ENCODE data around the gene SLCO3A1. TPM values are rescaled to one million over a fixed set of nuclear protein-coding genes. Genes with fewer than 3 reads are reported as not detected.

The SLCO3A1 gene
- total RNA-seq, 1 donor from 2014 or later, result 10.6 TPM

- no peak for DNase-seq
Observed at GRCh38 chr15:91882858-91883586, 29.5 kb downstream of the SLCO3A1 start.

- no peak for DNase-seq
Observed at GRCh38 chr15:91884606-91885005, 31.1 kb downstream of the SLCO3A1 start.

GRCh38 chr15:91885054-91885453, 31.5 kb downstream of the SLCO3A1 start:
- DNase-seq, result no peak

GRCh38 chr15:91885714-91886270, 32.3 kb downstream of the SLCO3A1 start:
- no peak for DNase-seq

GRCh38 chr15:91886878-91887277, 33.4 kb downstream of the SLCO3A1 start:
- DNase-seq, result no peak

- DNase-seq, result no peak
Observed at GRCh38 chr15:91887321-91887720, 33.8 kb downstream of the SLCO3A1 start.

GRCh38 chr15:91887921-91888373, 34.4 kb downstream of the SLCO3A1 start:
- DNase-seq, result no peak

GRCh38 chr15:91889111-91889815, 35.8 kb downstream of the SLCO3A1 start:
- DNase-seq, result no peak

- DNase-seq, result no peak
Observed at GRCh38 chr15:91890614-91891013, 37.1 kb downstream of the SLCO3A1 start.

GRCh38 chr15:91891101-91891500, 37.6 kb downstream of the SLCO3A1 start:
- DNase-seq, result no peak

GRCh38 chr15:91891788-91892345, 38.4 kb downstream of the SLCO3A1 start:
- DNase-seq, result no peak

GRCh38 chr15:91892436-91892835, 38.9 kb downstream of the SLCO3A1 start:
- DNase-seq, result no peak

- DNase-seq, result no peak
Observed at GRCh38 chr15:91894606-91895005, 41.1 kb downstream of the SLCO3A1 start.

GRCh38 chr15:91895051-91895450, 41.5 kb downstream of the SLCO3A1 start:
- no peak for DNase-seq

- DNase-seq, result no peak
Observed at GRCh38 chr15:91896341-91897055, 43.0 kb downstream of the SLCO3A1 start.

GRCh38 chr15:91897585-91898372, 44.3 kb downstream of the SLCO3A1 start:
- no peak for DNase-seq

GRCh38 chr15:91898843-91899242, 45.3 kb downstream of the SLCO3A1 start:
- DNase-seq, result no peak

- DNase-seq, result no peak
Observed at GRCh38 chr15:91904942-91905341, 51.4 kb downstream of the SLCO3A1 start.

- no peak for DNase-seq
Observed at GRCh38 chr15:91908391-91908790, 54.9 kb downstream of the SLCO3A1 start.

GRCh38 chr15:91909111-91909510, 55.6 kb downstream of the SLCO3A1 start:
- DNase-seq, result no peak

- DNase-seq, result no peak
Observed at GRCh38 chr15:91909574-91909973, 56.1 kb downstream of the SLCO3A1 start.

GRCh38 chr15:91911844-91912243, 58.3 kb downstream of the SLCO3A1 start:
- DNase-seq, result no peak

Data from skin of body (tissue), 2 donors.